T follicular helper cell (primary cell): ENCODE data around the gene POU4F1.

Experiments used
- DNase-seq: peaks from one replicate; pipeline ENCODE4 v3.0.0-alpha.2; 2020; ENCODE audit warnings: low read depth

POU4F1 gene

DNA sequence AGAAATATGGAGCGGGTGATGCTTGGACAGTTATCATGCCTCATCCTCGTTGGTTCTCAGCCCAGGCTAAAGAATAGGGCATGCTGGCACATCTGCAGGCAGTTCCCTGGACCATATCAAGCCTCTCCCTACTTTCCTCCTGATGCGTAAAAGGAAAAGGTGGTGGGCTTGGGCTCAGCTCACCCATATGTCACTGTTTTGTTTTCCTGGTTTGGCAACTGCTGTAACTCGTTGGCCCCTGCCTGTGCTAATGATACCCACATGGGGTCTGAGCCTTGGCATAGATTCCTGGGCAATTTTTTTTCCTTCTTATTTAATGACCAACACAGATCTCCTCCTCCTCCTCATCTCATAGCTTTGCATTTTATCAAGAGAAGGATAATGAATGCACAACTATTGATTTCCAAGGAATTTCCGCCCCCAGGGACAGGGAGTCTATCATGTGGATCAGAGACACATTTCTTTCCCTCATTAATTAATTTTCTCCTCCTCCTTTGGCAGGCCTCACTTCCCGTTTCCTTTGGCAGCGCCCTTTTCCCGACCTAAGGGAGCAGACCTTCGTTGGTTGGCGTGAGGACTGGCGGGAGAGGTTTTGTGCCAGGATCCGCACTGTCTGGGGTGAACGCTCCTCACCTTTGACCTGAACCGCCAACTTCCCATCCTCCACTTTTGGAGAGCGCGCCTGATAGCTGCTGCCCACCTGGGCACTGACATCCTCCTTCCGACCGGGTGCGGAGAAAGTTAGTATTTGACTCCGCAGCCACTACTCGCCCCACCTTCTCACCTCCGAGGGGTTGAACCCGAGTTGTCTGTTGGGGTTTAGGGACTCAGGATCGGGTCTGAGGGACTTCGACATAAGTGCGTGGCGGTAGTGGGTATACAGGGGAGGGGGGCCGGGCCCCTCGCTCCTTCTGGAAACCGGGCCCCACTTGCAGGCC, 3.4 kb upstream of the POU4F1 start:
- no peak for DNase-seq

DNA sequence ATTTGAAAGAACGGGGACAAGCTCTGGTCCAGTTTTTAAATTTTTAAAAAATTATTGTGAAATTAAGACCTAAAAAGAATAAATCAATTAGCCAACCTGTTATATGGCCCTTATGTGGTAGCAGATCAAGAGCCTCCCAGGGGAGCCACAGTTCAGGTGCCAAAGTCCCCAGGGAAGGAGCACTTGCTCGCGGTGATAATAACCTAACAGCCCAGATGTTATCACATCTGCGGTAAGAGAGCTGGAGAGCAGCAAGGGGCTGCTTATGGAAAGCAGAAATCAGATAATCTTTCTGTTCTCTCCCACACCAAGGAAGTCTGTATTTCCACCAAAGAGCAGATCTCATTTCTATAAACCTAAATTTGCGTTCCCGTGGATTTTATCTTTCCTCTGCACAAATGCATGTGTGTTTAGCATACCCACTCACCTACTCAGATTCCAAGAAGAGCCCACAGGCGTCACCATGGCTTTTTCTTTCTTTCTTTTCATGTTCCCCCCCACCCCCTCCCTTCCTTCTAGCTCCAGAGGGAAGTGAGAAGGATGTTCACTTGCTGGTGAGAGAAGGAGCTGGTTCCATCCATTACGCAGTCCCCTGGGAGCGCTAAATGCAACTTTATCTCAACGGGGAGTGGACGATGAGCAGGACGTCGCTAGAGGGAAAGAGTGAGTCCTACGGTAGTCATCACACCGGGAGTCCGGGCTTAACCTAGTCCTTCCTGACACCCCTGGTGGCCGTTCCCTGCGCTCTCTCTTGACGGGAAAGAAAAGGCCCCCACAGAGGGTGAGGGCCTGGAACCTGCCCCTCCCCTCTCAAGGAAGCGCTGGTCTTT, 1.6 kb upstream of the POU4F1 start:
- DNase-seq: no peak

DNA sequence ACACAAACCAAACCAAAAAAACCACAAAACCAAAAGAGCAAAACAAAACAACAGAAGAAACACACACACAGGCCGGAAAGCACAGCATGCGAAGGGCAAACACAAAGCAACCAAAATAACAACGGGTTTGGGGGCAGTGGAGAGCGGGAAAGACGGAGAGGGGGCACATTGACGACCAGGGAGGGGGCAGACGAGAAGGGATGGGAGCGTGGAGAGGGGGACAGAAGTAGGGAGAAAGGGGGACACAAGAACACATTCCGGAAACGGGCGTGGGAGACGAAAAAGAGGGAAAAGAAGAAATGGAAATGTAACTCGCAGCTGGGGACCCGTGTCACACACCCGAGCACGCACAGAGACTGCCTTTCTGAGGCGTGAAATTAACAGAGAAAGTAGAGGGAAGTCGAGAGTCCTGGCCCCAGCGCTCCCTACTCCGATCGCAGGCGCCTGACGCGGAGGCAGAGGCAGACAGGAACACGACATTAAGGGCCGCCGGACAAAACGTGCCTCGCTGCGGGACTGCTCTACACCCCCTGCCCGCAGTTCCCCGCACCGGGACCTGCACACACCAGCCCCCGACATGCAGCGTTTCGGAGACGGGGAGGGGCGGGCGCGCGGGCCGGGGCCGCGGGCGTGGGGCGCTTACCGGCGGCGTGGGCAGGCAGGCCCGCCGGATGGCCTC, 652 bp downstream of the POU4F1 start:
- no peak for DNase-seq

DNA sequence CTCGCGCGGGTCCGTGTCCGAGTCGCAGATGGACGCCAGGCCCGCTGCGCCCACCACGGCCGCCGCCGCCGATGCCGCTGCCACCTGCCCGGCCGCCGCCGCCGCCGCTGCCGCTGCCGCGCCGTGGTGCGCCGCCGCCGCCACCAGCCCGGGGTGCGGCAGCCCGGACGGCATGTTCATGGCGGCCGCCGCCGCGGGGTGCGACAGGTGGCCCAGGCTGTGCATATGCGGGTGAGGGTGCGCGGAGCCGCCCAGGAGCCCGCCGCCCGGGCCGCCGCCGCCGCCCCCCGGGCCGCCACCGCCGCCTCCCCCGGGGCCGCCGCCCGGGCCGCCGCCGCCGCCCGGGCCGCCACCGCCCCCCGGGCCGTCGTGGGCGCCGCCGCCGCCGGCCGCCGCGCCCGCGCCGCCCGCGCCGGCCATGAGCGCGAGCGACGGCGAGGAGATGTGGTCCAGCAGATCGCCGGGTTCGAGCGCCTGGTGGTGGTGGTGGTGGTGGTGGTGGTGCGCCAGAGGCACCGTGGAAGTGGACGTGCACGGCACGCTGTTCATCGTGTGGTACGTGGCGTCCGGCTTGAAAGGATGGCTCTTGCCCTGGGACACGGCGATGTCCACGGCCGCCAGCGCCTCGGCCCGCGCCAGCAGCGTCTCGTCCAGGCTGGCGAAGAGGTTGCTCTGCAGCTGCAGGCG, 1.3 kb downstream of the POU4F1 start:
- DNase-seq: no peak

DNA sequence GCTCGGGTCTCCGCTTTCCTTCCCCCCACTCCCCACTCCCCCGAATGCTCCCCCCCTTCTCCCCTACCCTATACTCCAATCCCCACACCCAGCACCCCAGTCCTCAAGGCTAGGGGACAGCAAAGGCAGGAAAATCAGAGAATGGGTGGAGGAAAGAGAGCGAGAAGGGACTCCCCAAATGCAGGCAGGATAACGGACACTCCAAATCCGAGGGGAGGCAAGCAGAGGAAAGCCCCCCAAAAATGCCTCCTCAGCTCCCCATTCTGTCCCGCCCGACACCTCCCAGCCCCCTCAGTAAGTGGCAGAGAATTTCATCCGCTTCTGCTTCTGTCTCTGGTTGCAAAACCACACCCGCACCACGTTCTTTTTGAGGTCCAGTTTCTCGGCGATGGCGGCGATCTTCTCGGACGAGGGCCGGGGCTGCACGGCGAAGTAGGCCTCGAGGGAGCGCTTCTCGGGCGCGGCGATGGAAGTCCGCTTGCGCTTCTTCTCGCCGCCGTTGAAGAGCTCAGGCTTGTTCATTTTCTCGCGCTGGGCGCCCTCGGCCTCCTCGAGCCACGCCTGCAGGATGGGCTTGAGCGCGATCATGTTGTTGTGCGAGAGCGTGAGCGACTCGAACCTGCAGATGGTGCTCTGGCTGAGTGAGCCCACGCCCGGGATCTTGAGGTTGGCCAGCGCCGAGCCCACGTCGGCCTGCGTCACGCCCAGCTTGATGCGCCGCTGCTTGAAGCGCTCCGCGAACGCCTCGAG, 2.1 kb downstream of the POU4F1 start:
- no peak for DNase-seq

DNA sequence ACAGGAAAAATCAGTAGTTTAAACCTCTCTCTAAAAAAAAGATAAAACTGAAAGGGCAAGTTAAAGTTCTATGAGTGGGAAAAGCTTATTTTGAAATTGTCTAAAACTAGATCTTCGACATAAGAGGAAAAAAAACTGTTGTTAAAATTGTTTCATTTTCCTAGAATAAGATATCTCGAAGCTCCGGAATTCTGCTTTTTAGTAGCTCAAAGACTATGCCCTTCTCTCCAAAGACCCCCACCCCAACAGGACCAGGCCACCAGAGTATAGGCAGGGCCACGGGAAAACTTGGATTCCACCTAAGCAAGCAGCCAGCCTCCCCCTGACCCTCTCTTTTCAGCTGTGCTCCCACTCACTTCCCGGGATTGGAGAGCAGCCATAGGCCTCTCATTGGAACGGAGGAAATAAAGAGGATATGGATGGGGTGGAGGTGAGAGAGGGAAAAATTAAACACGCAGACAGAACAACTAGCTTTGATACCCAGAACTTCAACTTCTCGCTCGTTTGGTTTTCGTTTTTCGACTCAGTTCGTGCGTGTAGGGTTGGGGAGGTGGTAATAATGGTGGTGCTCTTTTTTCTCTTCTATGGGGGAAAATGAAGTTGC, 3.0 kb downstream of the POU4F1 start:
- DNase-seq: no peak

DNA sequence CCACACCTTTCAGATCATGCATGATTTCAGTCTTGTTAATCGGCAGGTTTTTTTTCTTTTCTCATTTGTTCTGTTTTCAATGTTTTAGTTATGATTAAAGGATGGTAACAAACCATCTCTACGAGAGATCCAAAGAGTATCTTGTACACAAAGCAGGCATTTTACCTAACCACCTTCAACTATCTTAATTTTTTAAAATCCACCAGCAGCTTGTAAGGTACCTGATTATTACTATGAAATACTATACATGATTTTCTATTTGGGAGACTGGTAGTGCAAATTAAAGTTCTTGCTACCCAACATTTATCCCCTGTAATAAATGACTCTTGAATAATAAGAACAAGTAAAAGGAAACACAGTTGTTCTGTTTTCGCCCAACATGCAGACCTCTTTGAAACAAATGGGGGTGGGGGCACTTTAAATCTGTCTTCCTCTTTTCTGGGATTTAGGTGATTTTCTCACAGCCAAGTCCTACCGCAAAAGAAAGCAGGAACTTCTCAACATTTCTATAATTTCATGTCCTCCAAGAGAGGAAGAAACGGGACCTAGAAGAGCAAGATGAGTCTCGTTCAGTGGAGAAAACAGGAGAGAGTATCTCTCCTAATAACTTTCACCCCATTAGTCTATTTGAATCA, 3.6 kb downstream of the POU4F1 start:
- no peak for DNase-seq

DNA sequence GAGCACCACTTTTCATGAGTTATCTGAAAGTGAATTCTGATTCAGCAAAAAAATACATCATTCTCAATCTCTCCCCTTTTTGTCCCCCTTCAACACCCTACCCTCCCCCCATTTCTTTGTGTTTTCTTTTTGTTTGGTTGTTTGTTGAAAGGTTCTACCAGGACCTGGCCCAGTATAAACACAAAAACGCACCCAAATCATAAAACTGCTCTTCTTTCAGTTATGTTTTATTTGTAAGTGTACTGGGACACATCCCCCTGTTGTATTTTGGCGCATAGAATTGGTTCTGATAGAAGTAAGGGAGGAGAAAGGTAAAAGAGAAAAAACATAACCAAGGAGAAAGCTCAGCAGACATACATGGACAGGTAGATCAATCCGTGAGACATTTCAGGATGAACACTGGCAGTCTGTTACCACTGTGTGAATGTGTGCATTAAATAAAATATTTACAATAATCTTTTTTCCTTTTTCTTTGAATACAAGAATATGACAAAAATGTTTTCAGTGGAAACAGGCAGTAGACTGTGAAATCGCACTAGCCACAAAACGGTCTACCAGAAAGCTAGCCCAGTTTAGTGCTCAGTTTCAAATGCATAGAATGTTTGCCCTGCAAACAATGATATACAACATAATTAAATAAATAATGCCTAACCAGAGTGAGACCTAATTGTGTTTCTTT, 4.2 kb downstream of the POU4F1 start:
- DNase-seq: no peak

DNA sequence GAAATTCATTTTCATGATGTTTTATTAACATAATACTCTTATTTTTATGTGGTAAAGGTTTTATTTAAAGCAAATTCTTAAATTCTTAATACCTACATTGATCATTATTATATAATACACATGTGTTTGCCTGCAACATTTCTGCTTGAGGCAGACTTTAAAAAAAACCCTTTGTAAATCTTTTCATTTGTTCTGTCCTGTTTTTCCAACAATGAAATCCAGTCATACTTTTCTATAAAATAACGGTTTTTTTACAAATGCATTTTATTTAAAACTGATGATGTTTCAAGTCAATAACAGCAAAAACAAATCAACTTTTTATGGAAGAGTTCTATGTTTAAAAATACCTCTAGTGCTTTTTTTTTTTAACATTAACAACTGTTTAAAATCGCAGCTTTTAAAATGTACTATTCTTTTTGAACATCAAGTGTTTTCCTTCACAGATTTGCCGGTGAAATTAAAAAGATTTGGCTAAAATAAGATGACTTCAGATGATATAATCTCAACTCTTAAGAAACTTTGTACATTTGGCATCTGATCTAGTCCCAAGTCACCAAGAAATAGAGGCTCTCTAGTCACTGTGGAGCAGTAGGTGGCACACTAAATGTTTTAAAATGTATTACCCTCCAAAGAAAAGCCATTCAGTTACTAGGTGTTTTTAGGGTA, 5.1 kb downstream of the POU4F1 start:
- no peak for DNase-seq

DNA sequence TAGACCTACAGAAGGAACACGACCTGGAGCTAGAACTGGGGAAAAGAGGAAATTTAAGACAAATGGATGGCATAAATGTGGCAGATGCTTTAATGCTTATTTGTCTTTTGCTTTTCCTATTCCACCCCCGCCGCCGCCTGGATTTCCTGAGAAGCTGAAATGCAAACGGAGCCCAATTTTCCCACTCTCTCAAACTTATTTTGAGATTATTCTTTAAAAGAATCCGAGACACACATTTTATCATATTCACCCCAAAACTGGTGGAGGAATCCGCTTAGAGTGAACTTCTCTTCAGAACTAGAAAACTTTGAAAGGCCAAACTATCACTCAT, 5.8 kb downstream of the POU4F1 start:
- no peak for DNase-seq

DNA sequence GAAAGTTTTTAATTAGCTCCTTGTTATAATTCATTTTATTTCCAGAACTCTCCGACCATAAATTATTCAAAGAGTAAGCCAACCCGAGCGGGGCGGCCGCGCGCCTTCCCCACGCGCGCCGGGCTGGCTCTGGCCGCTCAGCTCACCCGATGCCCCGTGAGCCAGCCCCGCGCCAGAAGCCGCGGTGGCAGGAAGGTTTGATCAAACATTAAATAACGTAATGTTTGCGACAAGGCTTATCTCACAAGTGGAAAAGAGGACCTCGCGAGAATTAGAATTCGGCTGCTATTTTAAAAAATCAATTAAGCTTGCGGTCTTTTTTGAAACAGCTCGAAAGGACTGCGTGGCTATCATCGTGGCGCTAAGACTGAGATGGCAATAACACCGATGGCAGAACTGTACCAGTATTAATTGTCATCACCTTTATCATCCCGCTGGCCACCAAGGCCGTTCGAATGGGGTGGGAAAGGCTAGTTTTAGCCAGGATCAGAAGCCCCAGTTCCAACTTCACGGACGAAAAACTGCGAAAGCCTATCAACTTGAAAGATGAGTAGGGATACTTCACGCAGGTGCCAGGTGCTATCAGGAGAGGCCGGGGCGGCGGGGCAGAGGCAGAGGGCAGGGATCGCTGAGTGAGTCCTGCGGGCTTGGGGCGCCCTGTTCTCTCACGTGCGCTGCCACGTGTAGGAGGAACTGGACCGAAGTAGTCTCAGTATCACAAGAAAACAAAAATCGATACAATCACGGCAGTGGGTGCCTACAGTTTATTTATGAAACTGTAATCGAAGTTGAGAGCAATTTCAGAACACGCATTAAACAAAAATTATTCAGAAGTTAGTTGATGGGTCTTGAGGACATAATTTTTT, 6.4 kb downstream of the POU4F1 start:
- no peak for DNase-seq

DNA sequence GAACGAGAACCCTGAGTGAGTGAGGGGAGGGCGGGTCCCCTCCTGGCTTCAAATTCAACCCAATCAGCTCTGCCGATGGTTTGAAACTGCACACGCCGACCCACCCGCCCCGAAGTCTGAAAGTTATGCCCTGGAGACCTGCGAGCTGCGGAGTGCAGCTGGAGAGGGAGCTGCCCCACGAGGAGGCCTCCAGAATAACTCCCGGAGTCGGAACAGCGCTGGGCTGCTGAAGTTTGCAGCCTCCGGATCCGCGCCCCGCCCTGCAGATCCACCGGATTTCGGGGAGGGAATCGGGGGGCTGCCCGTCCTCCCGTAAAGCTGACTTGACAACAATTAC, 7.0 kb downstream of the POU4F1 start:
- DNase-seq: no peak

DNA sequence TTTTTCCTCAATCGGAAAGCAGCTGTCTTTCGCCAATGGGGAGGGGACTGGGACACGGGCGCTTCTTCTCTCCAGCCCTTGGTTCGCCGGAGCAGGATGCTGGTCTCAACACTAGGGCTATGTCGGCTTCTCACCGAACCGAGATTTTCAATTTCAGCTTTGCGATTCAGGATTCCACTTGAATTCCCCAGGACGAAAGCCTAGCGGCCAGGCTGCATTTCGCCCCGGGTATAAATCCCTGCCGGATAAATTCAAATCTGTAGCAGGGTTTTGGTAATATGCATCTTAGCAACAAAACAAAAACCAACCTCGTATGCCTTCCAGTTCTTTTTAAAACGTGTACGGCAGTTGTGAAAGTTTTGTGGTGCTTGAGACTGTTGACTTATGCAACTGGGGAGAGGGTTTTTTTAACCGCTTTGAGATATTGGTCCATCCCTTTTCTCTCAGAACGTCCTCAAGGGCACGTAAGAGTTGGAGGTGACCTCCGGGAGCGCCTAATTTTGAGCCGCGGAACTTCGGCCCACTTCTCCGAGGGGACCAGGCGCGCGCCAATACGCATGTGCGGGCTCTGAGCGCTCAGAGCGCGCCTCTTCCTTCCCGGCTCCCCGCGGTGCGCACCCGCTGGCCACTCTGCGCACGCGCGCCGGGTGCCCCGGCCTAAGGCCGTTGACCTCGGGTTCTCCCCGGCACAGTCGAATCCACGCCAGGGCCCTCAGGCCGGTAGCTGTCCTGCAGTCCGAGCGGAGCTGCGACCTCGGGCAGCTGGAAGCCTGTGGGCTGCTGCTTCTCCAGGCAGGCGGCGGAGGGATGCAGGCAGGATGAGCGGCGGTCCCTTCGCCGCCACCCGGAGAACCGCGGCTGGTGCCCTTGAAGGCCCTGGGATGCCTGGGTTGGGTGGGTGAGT, 7.6 kb downstream of the POU4F1 start:
- no peak for DNase-seq

DNA sequence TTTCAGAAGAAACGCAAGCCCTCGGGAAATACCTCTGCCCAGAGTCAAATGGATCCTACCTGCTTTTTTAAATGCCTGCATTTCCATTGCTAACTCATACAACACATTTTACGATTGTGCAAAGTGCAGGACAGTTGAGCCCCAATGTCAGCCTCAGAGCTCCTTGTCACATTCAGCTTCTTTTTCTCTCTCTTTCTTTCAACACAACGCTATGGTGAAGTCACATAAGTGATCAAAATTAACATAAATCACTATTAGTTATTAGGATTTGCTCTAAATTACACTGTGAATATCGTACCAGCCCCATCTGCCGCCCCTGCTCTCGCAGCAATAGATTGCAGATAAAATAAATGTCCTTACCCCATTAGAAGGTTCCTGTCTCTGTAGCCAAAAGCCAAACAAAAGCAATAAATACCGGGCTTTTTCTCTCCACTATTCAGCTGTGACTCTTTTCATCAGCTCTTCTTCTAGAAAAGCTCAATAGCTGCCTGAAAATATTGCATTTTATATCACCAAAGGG, 8.8 kb downstream of the POU4F1 start:
- DNase-seq: no peak

DNA sequence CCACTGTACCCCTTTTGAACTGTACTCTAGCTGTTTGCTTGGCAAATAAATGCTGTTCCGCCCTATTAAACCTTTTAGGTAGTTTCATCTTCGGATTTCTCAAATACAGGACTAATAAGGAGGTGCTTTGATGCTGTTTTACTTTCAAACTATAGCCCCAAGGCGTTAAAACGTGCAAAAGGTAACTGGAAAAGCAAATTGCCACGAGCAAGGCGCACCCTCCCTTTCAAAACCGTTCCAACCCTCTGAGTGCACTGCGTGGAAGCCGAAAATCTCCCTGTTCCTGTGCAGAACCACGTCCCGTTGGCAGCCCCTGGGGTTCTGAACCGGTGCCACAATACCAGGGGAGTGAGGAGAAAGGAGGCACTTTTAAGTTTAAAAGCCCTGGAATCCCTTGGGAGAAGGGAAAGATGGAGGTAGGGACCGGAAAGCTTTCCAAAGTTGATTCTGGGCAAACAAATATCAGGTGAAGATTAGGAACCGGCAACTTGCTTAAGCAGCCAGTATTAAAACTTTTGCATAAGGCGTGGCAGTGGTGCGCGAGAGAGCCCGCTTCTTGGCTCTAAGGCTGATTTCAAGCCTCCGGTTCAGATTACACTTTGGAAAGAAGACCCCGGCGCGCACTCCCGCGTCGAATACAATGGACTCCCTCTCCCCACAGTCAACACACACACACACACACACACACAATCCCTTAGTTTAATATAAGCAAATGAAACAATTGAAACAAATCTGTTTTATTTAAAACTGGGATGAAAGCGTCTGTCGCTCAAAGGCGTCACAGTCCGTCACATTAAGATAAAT, 9.5 kb downstream of the POU4F1 start:
- no peak for DNase-seq

DNA sequence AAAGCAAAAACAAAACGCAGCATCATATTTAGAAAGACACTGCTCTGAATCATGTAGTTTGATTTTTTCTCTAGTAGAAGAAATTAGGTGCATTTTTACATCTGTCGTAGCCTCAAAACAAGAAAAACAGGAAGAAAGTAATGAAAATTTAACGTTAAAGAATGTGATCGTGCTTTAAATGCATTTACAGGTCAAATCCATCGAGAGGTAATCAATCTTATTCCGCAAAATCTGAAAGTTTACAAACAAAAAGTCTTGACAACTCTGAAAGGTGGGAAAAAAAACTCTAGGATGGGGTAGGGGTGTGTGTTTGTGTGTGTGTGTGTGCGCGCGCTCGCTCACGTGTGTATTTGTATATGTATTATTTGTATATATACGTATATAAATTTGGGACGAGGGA, 10.2 kb downstream of the POU4F1 start:
- DNase-seq: no peak
